GM23248 (cell line): ENCODE measurements around the gene ITGA1. TPM values are rescaled to one million over a fixed set of nuclear protein-coding genes. Genes with fewer than 3 reads are reported as not detected.

Source experiments
- DNase-seq: peaks from one replicate; pipeline ENCODE4 v3.0.0-alpha.2; 2015
- H2AFZ ChIP-seq: fragments of 200-600 bp; sonication (generic); 2 replicates; pipeline ENCODE4 v1.6.1; 2016; ENCODE audit warnings: antibody characterized with exemption
- H3F3A ChIP-seq: fragments of 200-600 bp; sonication (generic); 2 replicates; pipeline ENCODE4 v1.6.1; 2016; ENCODE audit warnings: mild to moderate bottlenecking, antibody characterized with exemption, mixed run types; ENCODE audit not compliant: insufficient read depth
- H3K27ac ChIP-seq: fragments of 200-600 bp; sonication (generic); 2 replicates; pipeline ENCODE4 v1.5.1; 2016; ENCODE audit warnings: mild to moderate bottlenecking
- H3K27me3 ChIP-seq: fragments of 200-600 bp; sonication (generic); replicated peaks from 2 replicates; pipeline ENCODE4 v1.6.1; 2016; ENCODE audit warnings: mild to moderate bottlenecking; ENCODE audit not compliant: insufficient read depth
- H3K36me3 ChIP-seq: fragments of 200-600 bp; sonication (generic); 2 replicates; pipeline ENCODE4 v1.6.1; 2016; ENCODE audit warnings: low read depth, mild to moderate bottlenecking
- H3K4me1 ChIP-seq: fragments of 200-600 bp; sonication (generic); 2 replicates; pipeline ENCODE4 v1.6.1; 2016; ENCODE audit warnings: mild to moderate bottlenecking; ENCODE audit not compliant: insufficient read depth
- H3K4me2 ChIP-seq: fragments of 200-600 bp; sonication (generic); one replicate; pipeline ENCODE4 v1.6.1; 2016; ENCODE audit warnings: mild to moderate bottlenecking; ENCODE audit not compliant: unreplicated experiment
- H3K4me3 ChIP-seq: fragments of 200-600 bp; sonication (generic); 2 replicates; pipeline ENCODE4 v1.5.1; 2016; ENCODE audit warnings: mild to moderate bottlenecking
- H3K79me2 ChIP-seq: fragments of 200-600 bp; sonication (generic); 2 replicates; pipeline ENCODE4 v1.6.1; 2016; ENCODE audit warnings: mild to moderate bottlenecking; ENCODE audit not compliant: insufficient read depth
- H3K9ac ChIP-seq: fragments of 200-600 bp; sonication (generic); 2 replicates; pipeline ENCODE4 v1.6.1; 2016; ENCODE audit warnings: mild to moderate bottlenecking
- H3K9me2 ChIP-seq: fragments of 200-600 bp; sonication (generic); 2 replicates; pipeline ENCODE4 v1.6.1; 2016; ENCODE audit warnings: mixed run types, mild to moderate bottlenecking, moderate library complexity; ENCODE audit not compliant: insufficient read depth
- H3K9me3 ChIP-seq: fragments of 200-600 bp; sonication (generic); one replicate; pipeline ENCODE4 v1.6.1; 2017; ENCODE audit warnings: low read depth
- H4K20me1 ChIP-seq: fragments of 200-600 bp; sonication (generic); 2 replicates; pipeline ENCODE4 v1.6.0; 2016; ENCODE audit not compliant: insufficient read depth
- EZH2 ChIP-seq: fragments of 200-600 bp; sonication (generic); IDR thresholded peaks from 2 replicates; pipeline ENCODE4 v1.6.1; 2018; ENCODE audit warnings: antibody characterized with exemption, mild to moderate bottlenecking; ENCODE audit not compliant: insufficient read depth, poor library complexity, severe bottlenecking
- EZH2phosphoT487 ChIP-seq: fragments of 200-600 bp; sonication (generic); IDR thresholded peaks from 2 replicates; pipeline ENCODE4 v1.6.1; 2018; ENCODE audit warnings: antibody characterized with exemption, moderate library complexity, mild to moderate bottlenecking, low read depth; ENCODE audit not compliant: insufficient read depth
- WGBS, 2 experiments: methylation state at CpG; one replicate each; pipeline ENCODE4 v1.1.6; 2015 to 2017; ENCODE audit warnings: low lambda C conversion rate in 2 of 2, low coverage in 1 of 2; ENCODE audit errors: missing lambda C conversion rate in 2 of 2; 5-methylcytosine and 5-hydroxymethylcytosine counted together
- in situ Hi-C: fragments of 300-500 bp; cut with MboI; formaldehyde crosslinking; loops from 2 replicates; pipeline ENCODE4 v1.15.0; 2020
- polyA plus RNA-seq: library from polyadenylated mRNA; unstranded; fragments of >200 nt; fragmentation: Nextera tagmentation; extraction: Ambion mirVana; gene quantifications from 2 replicates; pipeline ENCODE4 v1.2.1, GENCODE V29; 2016
- total RNA-seq: library from RNA; depleted of rRNA; stranded (reverse); fragments of >200 nt; shearing (Covaris generic); gene quantifications from 2 replicates; pipeline ENCODE4 v1.2.3, GENCODE V29; 2014

The ITGA1 gene
- total and polyA plus RNA-seq, 2 experiments from 2014 or later, result 8.9 to 18.4 TPM

DNA sequence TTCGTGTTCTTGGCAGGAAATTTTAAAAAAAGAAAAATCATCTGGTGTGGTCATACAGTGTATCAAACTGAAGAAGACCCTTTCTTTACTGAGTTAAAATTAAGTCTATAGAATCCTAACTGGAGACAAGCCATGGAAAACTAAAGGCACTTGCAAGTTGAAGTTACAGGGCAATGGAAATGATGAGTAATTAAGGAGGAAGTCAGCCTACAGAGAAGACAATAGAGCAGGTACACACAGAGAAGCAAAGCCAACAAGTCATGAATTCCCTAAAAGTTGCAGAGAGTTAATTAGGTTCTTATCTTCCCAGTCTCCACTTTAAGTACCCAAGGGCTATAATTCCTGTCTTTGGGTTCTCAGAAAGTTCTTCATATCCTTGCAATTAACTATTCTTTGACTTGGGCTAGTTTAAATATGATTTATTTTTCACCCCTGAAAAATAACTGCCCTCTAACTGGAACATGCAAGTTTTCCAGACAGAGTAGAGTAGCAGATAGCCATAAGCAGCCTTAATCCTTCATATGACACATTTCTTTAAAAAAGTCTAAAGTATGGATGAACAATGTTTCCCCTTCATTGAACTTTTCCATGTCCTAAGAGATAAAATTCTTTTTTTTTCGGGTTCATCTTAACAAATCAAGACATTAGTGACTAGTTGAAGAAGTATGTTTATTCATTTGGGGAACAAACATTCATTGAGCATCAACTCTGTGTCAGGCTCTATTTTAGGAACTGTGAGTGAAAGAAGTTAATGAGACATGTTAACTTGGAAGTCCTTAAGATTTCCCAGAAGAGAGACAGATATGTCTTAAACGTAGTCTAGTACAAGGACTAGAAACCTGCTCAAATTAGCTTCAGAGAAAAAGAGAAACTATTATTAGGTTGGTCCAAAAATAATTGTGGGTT is 196.3 kb downstream of the ITGA1 start:
- TF ChIP-seq EZH2 (no peak), EZH2phosphoT487 (no peak)
- no peak overlapping the region for H3K4me3 ChIP-seq
- no peaks in the 10 kb centered on the region for H3K9me2 ChIP-seq
- H3K27ac ChIP-seq, result peak overlapping the region; percentile 16
- H3K9me3 ChIP-seq, result no peaks in the 10 kb centered on the region
- no peak overlapping the region for H2AFZ ChIP-seq
- H3F3A ChIP-seq, result peaks cover 59% of the 10 kb centered on the region
- no peak overlapping the region for H3K9ac ChIP-seq
- 4 to 10% methylated on average over 3 of the region's 3 CpGs for WGBS, 2 experiments
- no peak overlapping the region for H3K4me2 ChIP-seq
- H3K36me3 ChIP-seq, result no peaks in the 10 kb centered on the region
- peak; percentile 53 for DNase-seq
- H3K27me3 ChIP-seq, result no peaks in the 10 kb centered on the region
- peaks cover 47% of the 10 kb centered on the region for H3K4me1 ChIP-seq
- H3K79me2 ChIP-seq, result no peaks in the 10 kb centered on the region
- in situ Hi-C loops, result no loop called here
- no peaks in the 10 kb centered on the region for H4K20me1 ChIP-seq

DNA sequence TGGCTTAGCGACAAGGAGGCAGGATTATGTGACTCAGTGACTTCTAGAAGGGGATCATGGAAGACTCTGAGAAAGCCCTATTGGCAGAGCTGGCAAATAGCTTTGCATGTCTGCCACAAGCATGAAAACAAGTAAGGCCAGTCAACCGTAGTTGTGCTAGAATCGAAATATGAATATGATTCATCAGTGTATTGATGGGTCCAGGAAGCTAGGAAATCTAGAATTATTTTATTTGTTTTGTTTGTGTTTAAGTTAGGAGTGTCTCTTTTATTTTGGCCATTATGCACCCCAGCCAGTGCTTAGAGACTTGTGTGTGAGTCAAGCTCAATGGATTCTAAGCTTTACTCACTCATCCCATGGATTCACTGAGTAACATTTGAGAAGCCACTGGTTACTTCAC is 197.6 kb downstream of the ITGA1 start:
- in situ Hi-C loops, result no loop called here

DNA sequence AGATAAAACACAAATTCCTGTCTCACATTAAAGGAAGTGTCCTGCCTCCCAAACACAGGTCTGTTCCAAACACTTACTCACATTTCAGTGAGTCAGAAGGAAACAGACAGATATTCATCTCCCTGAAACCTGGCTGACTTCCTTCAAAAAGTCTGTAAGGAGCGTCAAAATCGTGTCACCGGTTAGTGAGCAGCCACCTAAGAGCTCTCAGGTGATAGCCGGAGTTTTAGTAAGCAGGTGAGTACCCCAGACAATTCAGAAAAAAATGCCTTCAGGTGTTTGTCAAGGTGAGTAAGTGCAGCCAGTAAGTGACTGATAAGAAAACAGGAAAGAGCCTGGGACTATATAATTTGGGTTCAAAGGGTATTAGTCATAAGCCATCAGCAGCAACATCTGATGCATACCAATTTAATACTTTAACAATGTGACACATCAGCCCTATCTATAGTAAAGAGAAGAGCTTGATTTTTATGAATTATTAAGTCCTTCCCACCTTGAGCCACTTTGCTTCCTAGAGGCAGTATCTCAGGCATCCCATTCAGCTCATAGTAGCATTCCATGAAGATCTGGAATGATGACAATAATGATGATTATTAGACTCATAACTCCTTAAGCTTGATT is 200.1 kb downstream of the ITGA1 start:
- H3K36me3 ChIP-seq, result 0 out of 2 replicates have a peak, but pooled peaks cover 3% of the 10 kb centered on the region
- H3K4me1 ChIP-seq, result peaks cover 61% of the 10 kb centered on the region
- H3K4me3 ChIP-seq, result peak overlapping the region; percentile 82
- H3K9me3 ChIP-seq, result no peaks in the 10 kb centered on the region
- peak; percentile 84 for DNase-seq
- H3K27me3 ChIP-seq, result no peaks in the 10 kb centered on the region
- H3K9me2 ChIP-seq, result no peaks in the 10 kb centered on the region
- WGBS, 2 experiments, result 12 to 14% methylated on average over 4 of the region's 4 CpGs
- peak overlapping the region; percentile 62 for H3K27ac ChIP-seq
- H2AFZ ChIP-seq, result no peak overlapping the region
- H4K20me1 ChIP-seq, result no peaks in the 10 kb centered on the region
- TF ChIP-seq EZH2phosphoT487 (no peak), EZH2 (no peak)
- H3K4me2 ChIP-seq, result peak overlapping the region; percentile 80
- in situ Hi-C loops, result no loop called here
- H3K79me2 ChIP-seq, result peaks cover 36% of the 10 kb centered on the region
- peak overlapping the region; percentile 79 for H3K9ac ChIP-seq
- H3F3A ChIP-seq, result peaks cover 71% of the 10 kb centered on the region

More for the DNA sequence above, 197.6 kb downstream of the ITGA1 start:
- Histone ChIP-seq H2AFZ (no peak overlapping the region), H3K4me2 (no peak overlapping the region), H3K4me1 (peaks cover 48% of the 10 kb centered on the region), H3K4me3 (no peak overlapping the region), H3K79me2 (peaks cover 11% of the 10 kb centered on the region), H3K9me2 (no peaks in the 10 kb centered on the region), H3K9ac (no peak overlapping the region), H3K27ac (peak overlapping the region; percentile 38), H3F3A (peaks cover 64% of the 10 kb centered on the region), H3K36me3 (no peaks in the 10 kb centered on the region), H3K9me3 (no peaks in the 10 kb centered on the region), H3K27me3 (no peaks in the 10 kb centered on the region), H4K20me1 (no peaks in the 10 kb centered on the region)
- TF ChIP-seq EZH2, result no peak
- no peak for TF ChIP-seq EZH2phosphoT487
- DNase-seq, result peak; percentile 80
- 29 to 36% methylated on average over 3 of the region's 3 CpGs for WGBS, 2 experiments

DNA sequence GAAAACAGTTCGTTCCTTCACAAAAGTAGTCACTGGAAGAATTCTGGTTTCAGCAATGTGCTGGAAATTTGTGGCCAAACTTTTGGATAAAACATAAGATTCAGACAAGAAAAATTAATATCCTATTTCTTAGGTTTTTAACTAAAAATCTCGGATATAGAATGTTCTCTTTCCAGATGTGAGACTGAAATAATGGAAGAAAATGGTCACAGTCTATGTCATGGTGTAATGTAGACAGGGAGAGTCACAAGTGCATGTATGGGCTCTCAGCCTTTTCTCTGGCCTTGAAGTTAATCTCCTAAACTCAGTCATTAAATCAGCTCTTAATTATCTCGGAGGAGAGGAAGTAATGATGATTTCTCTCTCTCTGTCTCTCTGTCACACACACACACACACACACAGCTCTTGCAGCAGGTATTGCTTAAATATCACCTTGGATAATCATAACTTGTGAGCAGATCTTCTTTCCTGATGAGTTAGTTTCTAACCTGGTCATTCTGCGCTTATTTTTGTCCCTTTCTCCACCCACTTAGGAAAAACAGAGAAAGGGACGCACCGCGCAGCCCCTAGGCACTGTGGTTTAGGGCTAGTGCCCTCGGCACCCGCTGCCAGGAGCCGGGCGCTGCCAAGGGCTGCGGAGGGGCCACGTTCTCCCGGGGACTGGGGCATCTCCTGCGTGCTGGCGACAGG is 200.8 kb downstream of the ITGA1 start:
- Histone ChIP-seq H3K9ac (peak overlapping the region; percentile 79), H2AFZ (peak overlapping the region; percentile 90), H3K9me2 (no peaks in the 10 kb centered on the region), H3K36me3 (0 out of 2 replicates have a peak, but pooled peaks cover 4% of the 10 kb centered on the region), H3K9me3 (no peaks in the 10 kb centered on the region), H4K20me1 (no peaks in the 10 kb centered on the region), H3F3A (peaks cover 68% of the 10 kb centered on the region), H3K79me2 (peaks cover 42% of the 10 kb centered on the region), H3K4me2 (peak overlapping the region; percentile 80), H3K4me1 (peaks cover 58% of the 10 kb centered on the region), H3K27ac (peak overlapping the region; percentile 62), H3K27me3 (no peaks in the 10 kb centered on the region), H3K4me3 (peak overlapping the region; percentile 82)
- TF ChIP-seq EZH2phosphoT487 (no peak), EZH2 (no peak)
- DNase-seq, result peak; percentile 57
- WGBS, 2 experiments, result 2 to 3% methylated on average over 16 of the region's 16 CpGs
- in situ Hi-C loops, result no loop called here
